Fibroblast of the aortic adventitia (primary cell): ENCODE results near the gene CAMTA1. TPM values are rescaled to one million over a fixed set of nuclear protein-coding genes. Genes with fewer than 3 reads are reported as not detected.

Experiments used
- DNase-seq: peaks from one replicate; pipeline ENCODE4 v3.0.0-alpha.2; 2010; ENCODE audit warnings: low read depth
- H3K4me3 ChIP-seq: 2 replicates; pipeline ENCODE4 v1.5.1; 2011; ENCODE audit warnings: low read depth, mild to moderate bottlenecking, control low read depth, low read length, moderate library complexity
- CTCF ChIP-seq: IDR thresholded peaks from 2 replicates; pipeline ENCODE4 v1.5.1; 2011; ENCODE audit warnings: mild to moderate bottlenecking, low read length, control low read depth, inconsistent platforms; ENCODE audit not compliant: insufficient read depth
- total RNA-seq: library from RNA; depleted of rRNA; stranded (reverse); fragments of >200 nt; gene quantifications from 2 replicates; pipeline ENCODE4 v1.2.3, GENCODE V29; 2012; ENCODE audit warnings: low replicate concordance

CAMTA1 gene
- total RNA-seq, 1 donor, result 91.9 TPM

- no peak for TF ChIP-seq CTCF
- no peak for DNase-seq
- H3K4me3 ChIP-seq, result no peak overlapping the region
These were observed 99.4 kb downstream of the CAMTA1 start for GRCh38 chr1:6884652-6885153.

- no peak for TF ChIP-seq CTCF
- DNase-seq, result no peak
- no peak overlapping the region for H3K4me3 ChIP-seq
These were observed 100.2 kb downstream of the CAMTA1 start for GRCh38 chr1:6885426-6885825.

- TF ChIP-seq CTCF, result no peak
- no peak for DNase-seq
- no peak overlapping the region for H3K4me3 ChIP-seq
These were observed 101.3 kb downstream of the CAMTA1 start for GRCh38 chr1:6886523-6886922.

- no peak overlapping the region for H3K4me3 ChIP-seq
- no peak for DNase-seq
These were observed 103.0 kb downstream of the CAMTA1 start for GRCh38 chr1:6888268-6888667.

GRCh38 chr1:6888870-6889269, 103.6 kb downstream of the CAMTA1 start:
- no peak for DNase-seq
- no peak for TF ChIP-seq CTCF
- H3K4me3 ChIP-seq, result no peak overlapping the region

More at GRCh38 chr1:6888268-6888667, 103.0 kb downstream of the CAMTA1 start:
- TF ChIP-seq CTCF, result no peak

- TF ChIP-seq CTCF, result peak; percentile 90
- DNase-seq, result peak; percentile 78
- H3K4me3 ChIP-seq, result no peak overlapping the region
These were observed 104.7 kb downstream of the CAMTA1 start for GRCh38 chr1:6889875-6890480.

- H3K4me3 ChIP-seq, result no peak overlapping the region
- no peak for TF ChIP-seq CTCF
- DNase-seq, result no peak
These were observed 105.4 kb downstream of the CAMTA1 start for GRCh38 chr1:6890686-6891085.
